Stimulated activated CD4-positive, alpha-beta T cell treated with anti-CD3 and anti-CD28 coated beads, Interleukin-2, amount 100 ng/mL, for 48 hours (primary cell): ENCODE results near the gene FAM240A.
"Not testable (repeated sequence)": the region's sequence is repeated elsewhere in the genome, so short reads cannot be mapped to it uniquely, and the experiment has no call there.

Source experiments
- DNase-seq, 2 donors: peaks; one replicate each; pipeline ENCODE4 v3.0.0-alpha.2; 2020

Gene FAM240A

GRCh38 chr3:46587268-46587667 lies 25.1 kb upstream of the FAM240A start:
- DNase-seq = not testable (repeated sequence)

GRCh38 chr3:46593274-46593862 lies 19.0 kb upstream of the FAM240A start:
- DNase-seq = no peak

DNA sequence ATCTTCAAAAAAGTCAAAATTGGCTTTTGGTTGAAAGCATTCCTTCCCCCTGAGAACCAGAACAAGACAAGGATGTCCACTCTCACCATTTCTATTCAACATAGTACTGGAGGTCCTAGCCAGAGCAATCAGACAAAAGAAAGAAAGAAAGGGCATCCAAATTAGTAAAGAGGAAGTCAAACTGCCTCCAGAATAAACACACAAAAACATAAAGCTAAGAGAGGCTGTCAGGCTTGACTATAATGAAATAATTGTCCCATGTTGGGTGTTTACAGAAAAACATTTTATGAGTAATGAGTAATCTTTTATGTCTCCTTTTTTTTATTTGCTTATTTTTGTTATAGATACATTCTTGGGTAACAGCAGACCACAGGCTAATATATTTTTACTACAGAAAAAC lies 18.3 kb upstream of the FAM240A start:
- DNase-seq = no peak

DNA sequence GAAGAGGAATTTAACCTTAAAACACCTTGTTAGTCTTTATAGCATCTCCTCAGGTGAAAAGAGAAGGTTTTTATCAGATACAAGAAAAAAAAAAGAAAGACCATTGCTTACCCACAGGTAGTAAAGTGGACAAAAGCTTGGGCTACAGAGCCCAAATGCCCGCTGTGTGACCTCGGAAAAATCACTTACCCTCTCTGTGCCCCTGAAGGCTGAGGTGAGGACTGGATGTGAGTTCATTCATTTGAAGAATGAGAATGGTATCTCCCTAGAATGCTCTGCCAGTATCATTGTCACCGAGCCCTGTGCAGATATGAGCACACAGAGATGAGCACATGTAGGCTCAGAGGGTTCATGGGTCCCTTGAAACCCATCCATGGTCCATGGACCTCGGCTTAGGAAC lies 17.6 kb upstream of the FAM240A start:
- no peak for DNase-seq

GRCh38 chr3:46595819-46596314 lies 16.5 kb upstream of the FAM240A start:
- DNase-seq = no peak

GRCh38 chr3:46599590-46599989 lies 12.7 kb upstream of the FAM240A start:
- no peak for DNase-seq

- no peak for DNase-seq
These were observed 8.8 kb upstream of the FAM240A start for GRCh38 chr3:46603446-46604046.

- no peak for DNase-seq
These were observed 8.2 kb upstream of the FAM240A start for GRCh38 chr3:46604127-46604526.

GRCh38 chr3:46607603-46608028 lies 4.7 kb upstream of the FAM240A start:
- no peak for DNase-seq

DNA sequence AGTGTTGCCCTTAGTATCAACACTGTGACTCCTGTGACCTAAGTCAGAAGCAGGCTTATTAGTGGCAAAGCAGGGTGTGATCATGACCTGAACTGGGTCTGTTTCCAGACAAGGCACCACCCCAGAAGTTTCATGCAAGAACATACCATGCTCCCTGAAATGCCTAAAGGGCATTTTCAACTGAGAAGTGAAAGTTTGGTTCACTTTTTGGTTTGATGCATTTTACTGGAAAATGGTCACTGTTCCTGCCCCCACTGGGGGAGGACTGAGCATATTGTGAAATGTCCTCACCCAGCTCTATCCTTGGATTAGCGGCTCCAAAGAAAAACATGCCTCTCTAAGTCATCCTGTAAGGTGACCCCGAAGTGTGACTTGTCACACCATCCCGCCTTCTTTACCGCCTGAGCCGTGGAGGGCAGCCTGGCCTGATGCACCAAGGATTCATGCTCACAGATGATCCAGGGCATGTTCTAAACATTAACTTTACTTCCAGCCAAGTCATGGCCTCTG lies 3.1 kb upstream of the FAM240A start:
- no peak for DNase-seq

DNA sequence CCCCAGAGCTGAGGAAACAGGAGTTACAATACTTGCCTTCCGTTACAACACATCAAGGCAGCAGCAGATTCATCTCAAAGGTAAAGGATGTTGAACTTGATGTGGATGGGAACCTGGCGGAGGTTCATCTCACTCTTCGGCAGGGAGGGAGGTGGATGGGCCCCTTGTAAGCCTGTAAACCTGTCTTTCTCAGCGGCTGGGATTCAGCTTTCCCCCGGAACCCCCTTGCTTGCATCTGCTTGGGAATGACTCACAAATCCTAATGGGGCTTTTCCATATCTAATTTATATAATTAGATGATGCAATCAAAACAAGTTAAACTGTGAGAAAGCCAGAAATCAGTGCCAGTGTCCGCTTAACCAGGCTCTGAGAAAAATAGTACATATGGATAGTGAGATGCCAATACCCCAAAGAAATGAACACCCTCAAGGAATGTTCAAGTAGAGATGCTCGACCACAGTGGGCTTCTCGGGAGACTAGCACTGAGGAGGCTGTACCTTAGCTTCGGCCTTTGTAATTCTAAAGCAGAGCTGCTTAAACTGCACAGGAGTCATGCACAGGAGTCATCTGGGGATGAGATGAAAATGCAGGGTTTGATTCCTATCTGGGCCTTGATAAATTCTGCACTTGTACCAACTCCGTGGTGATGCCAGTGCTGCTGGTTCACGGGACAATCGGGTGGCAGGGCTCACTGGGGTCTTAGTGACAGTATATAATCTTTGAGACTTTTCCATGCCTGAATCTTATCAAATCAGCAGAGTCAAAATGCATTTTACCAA lies 2.2 kb upstream of the FAM240A start:
- DNase-seq = no peak

- no peak for DNase-seq
These were observed 1.1 kb downstream of the FAM240A start for GRCh38 chr3:46613313-46614005.

- no peak for DNase-seq
These were observed 2.1 kb downstream of the FAM240A start for GRCh38 chr3:46614431-46614830.

- DNase-seq = no peak
These were observed 2.9 kb downstream of the FAM240A start for GRCh38 chr3:46615050-46615775.

DNA sequence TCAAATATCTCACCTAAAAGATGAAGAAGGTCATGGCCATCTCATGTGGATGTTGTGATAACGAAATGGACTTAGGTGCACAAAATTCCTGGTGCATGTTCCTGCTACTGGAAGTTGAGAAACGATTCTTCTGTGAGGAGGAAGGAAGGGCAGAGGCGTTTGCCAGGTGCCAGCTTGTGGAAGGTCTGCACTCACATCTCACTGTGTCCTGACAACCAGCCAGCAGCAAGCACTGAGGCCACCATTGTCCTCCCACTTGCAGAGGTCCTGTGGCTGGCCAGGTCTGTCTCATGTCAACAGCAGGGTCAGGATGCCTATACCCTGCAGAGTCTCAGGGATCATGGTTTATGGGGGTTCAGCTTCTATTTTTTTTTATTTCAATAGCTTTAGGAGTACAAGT lies 3.7 kb downstream of the FAM240A start:
- DNase-seq = no peak

DNA sequence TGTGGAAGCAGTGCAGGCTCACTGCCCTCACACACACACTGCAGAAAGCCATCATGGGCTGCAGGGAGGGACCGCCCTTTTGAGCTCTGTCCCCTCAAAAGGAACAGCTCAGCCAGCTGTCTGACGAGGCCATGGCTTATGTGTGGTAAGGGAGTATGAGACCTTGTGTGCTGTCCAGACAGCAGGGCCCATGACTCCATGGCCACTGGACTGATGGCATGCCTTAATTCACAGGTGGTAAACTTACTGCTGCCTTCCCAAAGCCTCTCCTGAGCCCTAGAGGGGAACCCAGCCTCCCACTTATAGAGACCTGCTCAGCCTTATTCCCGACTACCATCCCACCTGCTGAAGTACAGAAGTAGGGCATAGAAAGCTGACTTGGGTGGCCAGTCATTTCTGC lies 5.6 kb downstream of the FAM240A start:
- DNase-seq = no peak

DNA sequence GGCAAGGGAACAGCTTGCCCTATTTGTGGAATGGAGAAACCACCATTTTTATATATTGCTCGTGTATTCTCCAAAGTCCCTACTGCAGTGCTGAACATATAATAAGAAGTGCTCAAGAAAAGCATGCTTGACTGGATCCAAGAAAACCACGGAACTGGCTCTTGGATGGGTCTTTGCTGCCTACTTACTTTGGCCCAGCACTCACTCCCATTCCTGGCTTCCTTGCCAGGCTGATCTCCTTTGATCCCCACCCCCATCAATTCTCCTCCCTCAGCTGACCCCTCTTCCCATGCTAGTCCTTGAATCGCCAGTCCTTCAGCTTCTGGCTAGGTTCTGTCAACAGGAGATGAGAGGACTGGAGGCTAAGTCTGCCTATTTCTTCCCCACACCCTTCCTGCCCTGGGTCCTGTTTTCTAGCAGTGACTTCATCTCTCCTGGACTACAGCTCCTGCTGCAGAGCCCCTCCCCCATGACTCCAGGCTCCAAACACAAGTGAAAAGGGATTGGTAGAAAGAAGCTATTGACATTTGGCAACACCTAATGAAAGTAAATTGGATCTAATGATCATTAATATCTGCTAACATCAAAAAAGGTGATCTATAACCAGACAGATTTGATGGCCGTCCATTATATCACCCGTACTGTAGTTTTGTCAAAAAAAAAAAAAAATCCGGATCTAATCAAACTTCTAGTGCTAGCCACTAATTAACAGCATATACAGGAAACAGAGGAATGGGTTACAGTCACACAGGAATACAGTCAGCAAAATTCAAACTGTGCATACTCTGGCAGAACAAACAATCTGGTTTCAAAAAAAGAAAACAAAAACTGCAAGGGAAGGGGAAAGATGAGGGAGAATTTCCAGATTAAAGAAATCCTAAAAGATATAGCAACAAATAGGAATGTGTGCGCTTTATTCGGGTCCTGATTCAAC lies 7.8 kb downstream of the FAM240A start:
- no peak for DNase-seq

DNA sequence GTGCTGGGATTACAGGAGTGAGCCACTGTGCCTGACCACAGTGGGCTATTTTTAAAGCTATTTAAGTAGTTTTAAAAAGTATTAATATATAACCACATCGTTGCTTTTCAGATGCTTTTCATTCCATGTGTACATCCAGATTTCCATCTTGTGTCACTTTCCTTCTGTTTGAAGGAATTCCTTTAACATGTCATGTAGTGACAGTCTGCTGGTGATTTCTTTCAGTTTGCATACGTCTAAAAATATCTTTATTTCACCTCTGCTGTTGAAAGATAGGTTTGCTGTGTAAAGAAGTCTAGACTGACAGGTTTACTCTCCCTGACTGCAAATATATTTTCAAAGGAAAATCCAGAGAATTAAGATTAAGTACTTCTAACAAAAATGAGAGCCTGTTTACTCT lies 12.2 kb downstream of the FAM240A start:
- no peak for DNase-seq

- no peak for DNase-seq
These were observed 12.7 kb downstream of the FAM240A start for GRCh38 chr3:46624975-46625490.

- no peak for DNase-seq
These were observed 13.7 kb downstream of the FAM240A start for GRCh38 chr3:46626039-46626438.

- DNase-seq = no peak
These were observed 14.8 kb downstream of the FAM240A start for GRCh38 chr3:46627078-46627477.
